DND-41 (cell line): Measurements from ENCODE around the gene SERINC2.
A peak's percentile ranks its signal among the peaks of the same experiment; 100 is the strongest.

Experiments used
- ATAC-seq: fragments of 200-7000 bp; cut with Tn5 transposase; 3 replicates; pipeline ENCODE4 v1.9.1; 2021; ENCODE audit warnings: low read depth; ENCODE audit not compliant: insufficient read depth
- DNase-seq: peaks from one replicate; pipeline ENCODE4 v3.0.0-alpha.2; 2020
- H2AFZ ChIP-seq: 2 replicates; pipeline ENCODE4 v1.6.0; 2012; ENCODE audit warnings: low read depth, low read length
- H3K27ac ChIP-seq: 2 replicates; pipeline ENCODE4 v1.5.1; 2012; ENCODE audit warnings: low read length, inconsistent platforms
- H3K27me3 ChIP-seq: fragments of 200-600 bp; sonication (generic); 2 replicates; pipeline ENCODE4 v1.6.0; 2012; ENCODE audit warnings: low read length, mild to moderate bottlenecking, inconsistent platforms; ENCODE audit not compliant: insufficient read depth, poor library complexity
- H3K36me3 ChIP-seq: 2 replicates; pipeline ENCODE4 v1.5.1; 2012; ENCODE audit warnings: low read length, inconsistent platforms; ENCODE audit not compliant: insufficient read depth
- H3K4me1 ChIP-seq: 2 replicates; pipeline ENCODE4 v1.5.1; 2012; ENCODE audit warnings: mild to moderate bottlenecking, low read length; ENCODE audit not compliant: insufficient read depth
- H3K4me2 ChIP-seq: 2 replicates; pipeline ENCODE4 v1.6.0; 2012; ENCODE audit warnings: mild to moderate bottlenecking, moderate library complexity, low read length, inconsistent platforms; ENCODE audit not compliant: insufficient read depth
- H3K4me3 ChIP-seq, 2 experiments: fragments of 200-600 bp in 1 of 2; shearing (Covaris generic) in 1 of 2; 2 replicates each; pipeline ENCODE4 v1.5.1; 2012 to 2016; ENCODE audit warnings: inconsistent platforms in 2 of 2, low read length in 2 of 2, mild to moderate bottlenecking in 2 of 2, low read depth in 1 of 2, moderate library complexity in 1 of 2
- H3K79me2 ChIP-seq: 2 replicates; pipeline ENCODE4 v1.6.0; 2012; ENCODE audit warnings: low read length, inconsistent platforms; ENCODE audit not compliant: insufficient read depth
- H3K9ac ChIP-seq: 2 replicates; pipeline ENCODE4 v1.6.0; 2012; ENCODE audit warnings: low read depth, mild to moderate bottlenecking, inconsistent platforms, low read length, moderate library complexity
- H3K9me3 ChIP-seq: 2 replicates; pipeline ENCODE4 v1.5.1; 2012; ENCODE audit warnings: low read length, moderate library complexity, mild to moderate bottlenecking, inconsistent platforms; ENCODE audit not compliant: insufficient read depth, severe bottlenecking
- H4K20me1 ChIP-seq: 2 replicates; pipeline ENCODE4 v1.6.0; 2012; ENCODE audit warnings: low read length; ENCODE audit not compliant: insufficient read depth
- CTCF ChIP-seq: IDR thresholded peaks from 2 replicates; pipeline ENCODE4 v1.5.1; 2012; ENCODE audit warnings: borderline replicate concordance, low read length, moderate library complexity, mild to moderate bottlenecking; ENCODE audit not compliant: poor library complexity, severe bottlenecking; ENCODE audit errors: extremely low read depth
- EZH2 ChIP-seq: IDR thresholded peaks from 3 replicates; pipeline ENCODE4 v1.6.1; 2012; ENCODE audit warnings: borderline replicate concordance, low read depth, mild to moderate bottlenecking, moderate library complexity, low read length, inconsistent platforms; ENCODE audit not compliant: severe bottlenecking

The SERINC2 gene

GRCh38 chr1:31434101-31434871, 21.3 kb downstream of the SERINC2 start:
- Histone ChIP-seq H3K4me3 (no peak overlapping the region), H3K27me3 (no peaks in the 10 kb centered on the region), H2AFZ (no peak overlapping the region), H3K27ac (no peak overlapping the region), H3K79me2 (no peaks in the 10 kb centered on the region), H3K36me3 (peaks cover 14% of the 10 kb centered on the region), H3K4me2 (no peak overlapping the region), H3K4me1 (peaks cover 4% of the 10 kb centered on the region; the same call in 1 of the 2 replicates), H4K20me1 (no peaks in the 10 kb centered on the region), H3K9ac (no peak overlapping the region), H3K9me3 (no peaks in the 10 kb centered on the region)
- TF ChIP-seq EZH2, result no peak
- no peak for TF ChIP-seq CTCF
- DNase-seq (no peak), ATAC-seq (0 out of 3 replicates have a peak, but pooled peaks have one; percentile 25)

GRCh38 chr1:31434979-31435378, 22.0 kb downstream of the SERINC2 start:
- H3K4me2 ChIP-seq, result no peak overlapping the region
- peaks cover 7% of the 10 kb centered on the region for H3K36me3 ChIP-seq
- no peak overlapping the region for H3K27ac ChIP-seq
- ATAC-seq, result no peak
- no peaks in the 10 kb centered on the region for H3K9me3 ChIP-seq
- H3K79me2 ChIP-seq, result no peaks in the 10 kb centered on the region
- H3K4me3 ChIP-seq, result no peak overlapping the region
- TF ChIP-seq EZH2 (no peak), CTCF (no peak)
- DNase-seq, result no peak
- H4K20me1 ChIP-seq, result no peaks in the 10 kb centered on the region
- H3K4me1 ChIP-seq, result no peaks in the 10 kb centered on the region
- H3K27me3 ChIP-seq, result no peaks in the 10 kb centered on the region
- H3K9ac ChIP-seq, result no peak overlapping the region
- H2AFZ ChIP-seq, result no peak overlapping the region

- 0 out of 2 replicates have a peak overlapping the region, but pooled peaks have one; percentile 23 for H3K27ac ChIP-seq
- no peak overlapping the region for H3K9ac ChIP-seq
- H3K9me3 ChIP-seq, result no peaks in the 10 kb centered on the region
- no peak overlapping the region for H2AFZ ChIP-seq
- no peaks in the 10 kb centered on the region for H3K79me2 ChIP-seq
- H3K4me2 ChIP-seq, result no peak overlapping the region
- ATAC-seq (no peak), DNase-seq (no peak)
- no peaks in the 10 kb centered on the region for H4K20me1 ChIP-seq
- peaks cover 6% of the 10 kb centered on the region for H3K36me3 ChIP-seq
- no peaks in the 10 kb centered on the region for H3K4me1 ChIP-seq
- TF ChIP-seq EZH2 (no peak), CTCF (no peak)
- H3K27me3 ChIP-seq, result no peaks in the 10 kb centered on the region
- H3K4me3 ChIP-seq, result no peak overlapping the region
These were observed 22.7 kb downstream of the SERINC2 start for GRCh38 chr1:31435471-31436409.
